ENCODE data around the gene PPP3R2. TPM values are rescaled to one million over a fixed set of nuclear protein-coding genes. Genes with fewer than 3 reads are reported as not detected.
"Not testable (repeated sequence)": the region's sequence is repeated elsewhere in the genome, so short reads cannot be mapped to it uniquely, and the experiment has no call there.

The PPP3R2 gene
- total and polyA plus RNA-seq, 5 experiments from 2014 or later, result not detected

DNA sequence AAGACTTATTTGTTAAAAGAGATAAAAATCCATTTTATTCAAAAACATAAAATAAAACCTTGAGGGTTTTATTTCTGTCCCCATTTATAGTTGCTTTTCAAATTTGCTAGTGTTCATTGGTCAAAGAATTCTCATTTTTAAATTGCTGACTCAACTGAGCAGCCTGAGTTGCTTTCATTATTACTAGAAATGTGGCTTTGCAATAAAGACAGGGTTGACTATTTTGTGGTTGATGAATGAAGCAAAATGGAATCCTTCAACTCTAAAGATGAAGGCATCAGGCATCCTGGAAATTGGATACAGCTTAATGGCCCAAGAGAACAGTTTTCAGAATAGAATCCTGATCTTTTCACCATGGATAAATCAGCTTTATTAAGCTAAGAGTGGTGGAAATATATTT, 23.9 kb upstream of the PPP3R2 start:
- Mint-ChIP-seq H3K27me3 (peaks cover 0 to 2% (median 0%) of the 10 kb centered on the region in 5 donors), H3K27ac (no peak overlapping the region), H3K36me3 (no peaks in the 10 kb centered on the region), H3K4me1 (no peaks in the 10 kb centered on the region), H3K4me3 (no peak overlapping the region), H3K9me3 (peaks cover 0 to 8% (median 0%) of the 10 kb centered on the region in 9 donors)
- no peak for ATAC-seq
- POLR2A ChIA-PET, result no interaction called here
- DNase-seq, result no peak

DNA sequence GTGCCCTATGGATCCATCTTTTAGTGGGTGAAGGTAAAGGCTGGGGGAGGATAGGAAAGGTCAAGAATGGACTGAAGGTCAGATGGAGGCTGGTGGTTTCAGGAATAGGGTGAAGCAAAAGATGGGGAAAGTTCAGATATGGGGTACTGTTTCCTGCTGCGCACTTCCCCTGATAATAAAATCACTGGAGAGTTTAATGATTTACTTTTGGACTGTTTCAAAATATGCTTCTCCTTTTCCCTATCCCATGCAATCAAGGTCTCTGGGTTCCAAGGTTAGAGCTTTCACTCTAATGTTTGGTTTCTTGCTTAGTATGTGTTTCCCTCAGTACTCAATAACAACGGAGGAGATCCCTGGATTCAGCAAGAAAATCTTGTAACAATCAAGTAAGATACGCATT, 10.8 kb upstream of the PPP3R2 start:
- POLR2A ChIA-PET, result no interaction called here
- no peak overlapping the region for H3K27ac Mint-ChIP-seq
- DNase-seq (no peak), ATAC-seq (no peak)
- peaks cover 2 to 18% (median 5%) of the 10 kb centered on the region in 5 donors for H3K27me3 Mint-ChIP-seq
- H3K4me3 Mint-ChIP-seq, result no peak overlapping the region
- no peaks in the 10 kb centered on the region for H3K9me3 Mint-ChIP-seq
- peaks cover 0 to 9% (median 4%) of the 10 kb centered on the region in 4 donors for H3K4me1 Mint-ChIP-seq
- H3K36me3 Mint-ChIP-seq, result no peaks in the 10 kb centered on the region

DNA sequence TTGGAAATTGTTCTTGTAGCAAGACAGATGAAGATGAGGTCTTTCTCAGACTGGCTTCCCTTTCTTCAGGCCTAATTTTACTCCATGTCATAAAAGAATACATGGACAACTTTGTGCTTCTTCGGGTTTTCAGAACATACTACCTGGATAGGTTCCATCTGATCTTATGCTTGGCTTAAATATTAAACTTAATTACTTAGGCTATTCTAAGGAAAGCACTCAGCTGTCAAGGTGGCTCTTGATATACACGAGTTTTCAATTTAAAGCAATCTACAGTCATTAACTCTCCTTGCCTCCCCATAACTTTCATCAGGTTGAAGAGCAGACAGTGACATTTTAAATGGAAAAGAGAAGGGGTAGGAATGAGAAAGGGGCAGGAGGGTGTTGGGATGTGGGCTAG, 9.5 kb upstream of the PPP3R2 start:
- Mint-ChIP-seq H3K27ac (no peak overlapping the region), H3K4me3 (no peak overlapping the region), H3K36me3 (no peaks in the 10 kb centered on the region), H3K4me1 (peaks cover 0 to 9% (median 4%) of the 10 kb centered on the region in 4 donors), H3K9me3 (no peaks in the 10 kb centered on the region), H3K27me3 (peaks cover 4 to 18% (median 5%) of the 10 kb centered on the region in 5 donors)
- POLR2A ChIA-PET, result no interaction called here
- no peak for ATAC-seq
- no peak for DNase-seq

DNA sequence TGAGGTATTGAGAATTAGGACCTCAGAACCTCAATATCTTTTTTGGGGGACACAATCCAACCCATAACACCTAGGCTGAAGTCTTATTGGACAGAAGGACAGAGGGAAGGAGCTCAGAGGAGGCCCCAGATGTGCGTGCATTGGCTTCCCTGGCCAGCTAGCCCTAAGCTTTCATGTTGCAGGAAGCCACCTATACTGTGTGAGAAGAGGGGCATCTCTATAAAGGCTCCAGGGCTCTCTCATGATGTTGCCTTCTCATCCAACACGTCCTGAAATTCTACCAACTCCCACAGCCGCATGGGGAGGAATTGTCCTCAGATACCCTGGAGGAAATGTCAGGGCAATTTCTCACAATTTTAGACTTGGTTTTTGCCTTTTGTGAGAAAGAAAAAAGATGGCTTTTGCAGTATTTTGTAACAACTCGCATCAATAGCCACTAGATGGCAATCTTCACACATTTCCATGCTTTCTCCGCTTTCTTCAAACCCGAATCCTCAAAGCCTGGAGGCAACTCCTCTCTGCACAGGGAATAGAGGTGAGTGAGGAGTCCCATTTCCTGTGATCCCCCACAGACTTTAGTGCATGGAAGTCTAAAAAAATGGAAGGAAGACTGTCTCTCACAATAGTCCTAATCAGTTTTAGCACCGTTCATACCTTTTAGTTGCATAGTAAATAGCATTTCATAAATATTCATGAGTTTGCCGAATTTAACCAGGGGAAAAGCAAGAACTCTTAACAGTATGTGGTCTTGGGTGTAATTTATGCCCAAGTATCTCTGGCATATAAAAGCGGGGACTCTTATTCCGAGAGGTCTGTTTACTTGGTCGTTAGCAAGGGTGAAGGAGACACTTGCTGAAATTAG, 7.4 kb upstream of the PPP3R2 start:
- no peaks in the 10 kb centered on the region for H3K9me3 Mint-ChIP-seq
- ATAC-seq, result peak in 1 of 2 donors; percentile 43
- H3K27ac Mint-ChIP-seq, result peak overlapping the region in 3 of 10 donors; percentile 48 to 72 (median 68)
- peaks cover 2 to 11% (median 3%) of the 10 kb centered on the region in 5 donors for H3K27me3 Mint-ChIP-seq
- peak overlapping the region in 9 of 10 donors; percentile 44 to 81 (median 53) for H3K4me3 Mint-ChIP-seq
- POLR2A ChIA-PET, result no interaction called here
- DNase-seq, result peak in 4 of 10 donors; percentile 4 to 41 (median 35)
- no peaks in the 10 kb centered on the region for H3K36me3 Mint-ChIP-seq
- peaks cover 0 to 9% (median 4%) of the 10 kb centered on the region in 4 donors for H3K4me1 Mint-ChIP-seq

DNA sequence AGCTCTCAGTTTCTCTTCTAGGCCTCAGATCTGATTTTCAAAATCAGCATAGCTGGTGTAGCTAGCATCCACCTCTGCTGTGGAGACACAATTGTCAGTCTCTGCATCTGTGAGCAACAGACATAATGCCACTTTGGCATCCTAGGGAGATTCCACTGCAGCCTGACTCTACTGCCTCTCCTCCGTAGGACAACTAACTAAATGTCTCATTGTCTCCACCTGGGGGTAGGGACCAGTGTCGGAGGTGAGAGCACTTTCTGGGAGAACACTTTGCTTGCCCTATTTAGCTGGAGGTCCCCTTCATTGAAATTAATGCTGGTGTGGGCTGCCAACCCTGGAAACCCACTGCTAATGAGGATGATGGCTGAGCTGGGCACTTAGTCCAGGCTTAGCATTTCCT, 1.4 kb downstream of the PPP3R2 start:
- DNase-seq (no peak), ATAC-seq (no peak)
- Mint-ChIP-seq H3K4me3 (no peak overlapping the region), H3K9me3 (no peaks in the 10 kb centered on the region), H3K27ac (no peak overlapping the region), H3K36me3 (no peaks in the 10 kb centered on the region), H3K27me3 (peaks cover 0 to 4% (median 0%) of the 10 kb centered on the region in 5 donors), H3K4me1 (peaks cover 0 to 6% (median 3%) of the 10 kb centered on the region in 4 donors)
- POLR2A ChIA-PET, result no interaction called here

DNA sequence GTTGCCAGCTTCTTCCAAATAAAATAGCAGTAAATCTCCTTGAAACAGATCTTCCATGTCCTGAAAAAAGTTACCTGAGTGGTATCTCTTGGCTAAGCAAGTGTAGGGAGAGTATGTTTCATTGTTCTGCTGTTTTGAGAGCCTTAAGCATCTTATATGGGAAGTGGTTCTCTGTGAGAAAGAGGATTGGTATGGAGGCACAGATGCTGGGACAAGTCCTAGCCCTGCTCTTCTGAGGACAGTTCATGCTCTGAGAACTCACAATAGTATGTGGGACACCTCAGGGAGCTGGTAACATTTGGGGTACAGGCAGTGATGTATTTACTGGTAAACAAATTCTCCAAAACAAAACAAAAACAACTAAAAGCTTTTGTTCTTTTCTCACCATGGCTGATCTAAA, 2.0 kb downstream of the PPP3R2 start:
- POLR2A ChIA-PET, result no interaction called here
- Mint-ChIP-seq H3K27me3 (peaks cover 0 to 4% (median 0%) of the 10 kb centered on the region in 5 donors), H3K4me3 (no peak overlapping the region), H3K4me1 (peaks cover 0 to 6% (median 3%) of the 10 kb centered on the region in 4 donors), H3K27ac (no peak overlapping the region), H3K36me3 (no peaks in the 10 kb centered on the region), H3K9me3 (no peaks in the 10 kb centered on the region)
- DNase-seq, result no peak
- ATAC-seq, result no peak

DNA sequence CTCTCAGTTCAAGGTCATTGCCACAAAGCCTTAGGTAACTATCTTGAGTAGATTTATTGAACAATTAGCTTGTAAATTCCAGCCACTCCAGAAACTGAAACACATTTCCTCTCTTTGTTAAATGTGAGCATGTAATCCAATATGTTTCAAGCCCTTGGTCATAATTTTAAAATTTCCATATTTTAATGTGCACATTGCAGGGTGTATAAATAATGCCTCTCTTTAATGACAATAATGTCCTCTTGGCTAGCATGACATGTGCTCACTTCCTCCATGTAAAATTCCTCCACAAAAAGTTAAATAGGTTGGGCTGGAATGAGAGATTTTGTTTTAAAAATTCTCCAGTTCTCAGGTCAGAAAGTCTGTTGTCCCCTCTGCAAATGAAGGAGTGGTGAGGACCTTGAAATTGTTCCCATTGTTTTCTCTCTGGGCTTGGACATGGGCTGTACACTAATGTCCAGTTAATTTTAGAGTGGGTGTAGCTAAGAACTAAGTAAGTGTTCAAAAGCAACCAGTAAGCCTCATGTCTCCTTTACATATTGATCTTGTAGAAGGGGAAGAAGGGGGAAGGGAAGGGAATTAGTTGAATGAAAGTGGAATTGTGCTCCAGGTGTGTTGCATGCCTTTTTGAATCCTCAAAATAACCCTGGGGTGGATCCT, 2.9 kb downstream of the PPP3R2 start:
- Mint-ChIP-seq H3K9me3 (no peaks in the 10 kb centered on the region), H3K27me3 (peaks cover 0 to 4% (median 0%) of the 10 kb centered on the region in 5 donors), H3K36me3 (no peaks in the 10 kb centered on the region), H3K4me3 (no peak overlapping the region), H3K27ac (no peak overlapping the region), H3K4me1 (peaks cover 0 to 6% (median 3%) of the 10 kb centered on the region in 4 donors)
- DNase-seq (no peak), ATAC-seq (no peak)
- POLR2A ChIA-PET, result no interaction called here

DNA sequence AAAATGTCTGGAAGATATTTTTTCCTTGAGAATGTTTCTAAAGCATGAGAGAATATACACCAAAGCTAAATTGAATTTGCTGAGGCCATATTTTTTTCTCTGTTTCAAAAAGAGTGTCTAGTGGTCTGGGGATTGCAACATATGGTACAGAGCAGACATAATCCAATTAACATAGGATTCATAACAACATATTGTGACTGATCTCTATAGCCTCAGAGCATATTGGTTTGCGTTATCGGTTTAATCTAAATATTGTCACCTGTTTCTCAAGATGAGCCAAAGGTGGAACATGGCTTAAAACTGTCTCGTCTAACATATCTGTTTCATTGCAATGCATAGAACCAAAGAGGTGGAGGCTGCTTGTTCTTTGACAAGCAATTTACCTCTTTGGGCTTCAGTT, 3.9 kb downstream of the PPP3R2 start:
- no peak for DNase-seq
- POLR2A ChIA-PET, result no interaction called here

DNA sequence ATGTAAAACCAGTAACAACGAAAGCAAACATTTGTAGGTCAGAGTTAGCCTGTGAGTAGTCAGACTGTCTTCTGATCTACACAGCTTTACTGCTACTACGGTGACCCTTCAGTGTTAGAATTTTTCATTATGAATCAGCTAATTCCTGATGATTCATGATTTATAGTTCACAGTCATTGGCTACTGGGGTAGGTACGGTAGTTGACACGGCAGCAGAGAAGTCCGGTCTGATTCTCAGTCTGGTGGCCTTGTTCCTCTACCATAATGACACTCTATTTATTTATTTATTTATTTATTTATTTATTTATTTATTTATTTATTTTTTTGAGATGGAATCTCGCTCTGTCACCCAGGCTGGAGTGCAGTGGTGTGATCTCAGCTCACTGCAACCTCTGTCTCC, 4.7 kb downstream of the PPP3R2 start:
- H3K27me3 Mint-ChIP-seq, H3K4me3 Mint-ChIP-seq, ATAC-seq, H3K36me3 Mint-ChIP-seq, POLR2A ChIA-PET, H3K9me3 Mint-ChIP-seq, DNase-seq, H3K4me1 Mint-ChIP-seq, H3K27ac Mint-ChIP-seq: not testable (repeated sequence)

More for the DNA sequence above, 3.9 kb downstream of the PPP3R2 start:
- Mint-ChIP-seq H3K27ac (peak overlapping the region in 1 of 10 donors; percentile 60), H3K27me3 (peaks cover 0 to 4% (median 0%) of the 10 kb centered on the region in 5 donors), H3K36me3 (no peaks in the 10 kb centered on the region), H3K9me3 (no peaks in the 10 kb centered on the region), H3K4me3 (no peak overlapping the region), H3K4me1 (peaks cover 0 to 6% (median 4%) of the 10 kb centered on the region in 4 donors)
- no peak for ATAC-seq

DNA sequence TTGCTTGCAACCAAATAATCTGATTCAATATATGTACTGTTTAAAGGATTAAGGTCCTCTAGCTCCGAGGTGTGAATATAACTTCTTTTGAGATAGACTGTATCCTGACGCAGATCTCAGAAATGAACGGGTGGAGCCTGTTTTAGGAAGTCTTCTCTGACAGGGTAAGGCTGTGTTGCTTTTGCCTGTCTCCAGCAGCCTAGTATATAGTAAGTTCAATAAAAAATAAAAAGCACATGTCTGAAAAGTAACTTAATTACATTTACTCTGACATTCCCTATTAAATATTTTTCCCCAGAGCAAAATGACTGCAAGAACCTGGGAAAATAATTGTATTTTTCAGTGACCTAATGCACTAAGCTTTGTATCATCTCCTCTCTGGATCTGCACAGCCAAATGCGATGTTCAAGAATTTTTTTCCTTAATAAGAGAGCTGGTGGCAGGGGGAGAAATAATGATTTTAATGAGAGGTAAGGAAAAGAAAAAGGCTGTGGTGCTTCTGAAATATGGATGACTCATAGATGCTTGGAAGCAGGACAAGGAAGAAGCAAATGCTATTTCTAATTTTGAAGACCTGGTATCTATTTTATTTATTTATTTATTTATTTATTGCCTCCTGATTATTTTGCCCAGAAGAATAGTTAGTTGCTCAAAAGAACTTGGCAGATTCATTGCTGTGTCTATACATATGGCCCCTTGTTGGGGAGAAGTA, 7.3 kb downstream of the PPP3R2 start:
- H3K27ac Mint-ChIP-seq, result no peak overlapping the region
- peaks cover 0 to 2% (median 0%) of the 10 kb centered on the region in 9 donors for H3K9me3 Mint-ChIP-seq
- POLR2A ChIA-PET, result interaction anchor here (0.5 kb wide), 1 partner anchor 17 kb away, joined by 3 read pairs; no protein-coding TSS in a partner anchor
- DNase-seq (no peak), ATAC-seq (no peak)
- no peak overlapping the region for H3K4me3 Mint-ChIP-seq
- no peaks in the 10 kb centered on the region for H3K36me3 Mint-ChIP-seq
- H3K27me3 Mint-ChIP-seq, result peaks cover 0 to 4% (median 0%) of the 10 kb centered on the region in 5 donors
- peaks cover 0 to 1% (median 0%) of the 10 kb centered on the region in 4 donors for H3K4me1 Mint-ChIP-seq

DNA sequence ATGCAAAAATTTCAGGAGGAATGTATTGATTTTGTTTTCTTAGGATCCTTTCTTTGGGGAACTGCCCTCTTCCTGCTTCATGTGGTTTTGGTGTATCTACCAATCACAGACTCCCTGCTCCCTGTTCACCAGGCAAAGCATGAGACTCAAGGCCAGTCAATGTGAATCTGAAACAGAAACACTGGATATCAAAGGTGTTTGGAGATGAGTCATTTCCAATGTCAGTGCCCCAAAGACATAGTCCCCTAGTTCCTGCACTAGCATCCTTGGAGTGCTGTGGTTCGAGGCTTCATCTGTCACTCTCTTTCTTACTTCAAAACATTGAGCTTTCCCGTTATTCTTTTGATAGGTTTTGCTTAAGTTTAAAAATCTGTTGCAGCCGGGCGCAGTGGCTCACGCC, 8.1 kb downstream of the PPP3R2 start:
- H3K4me1 Mint-ChIP-seq, result peaks cover 0 to 1% (median 0%) of the 10 kb centered on the region in 4 donors
- no peaks in the 10 kb centered on the region for H3K36me3 Mint-ChIP-seq
- peaks cover 0 to 2% (median 0%) of the 10 kb centered on the region in 9 donors for H3K9me3 Mint-ChIP-seq
- DNase-seq, result no peak
- POLR2A ChIA-PET, result interaction anchor here (0.5 kb wide), 1 partner anchor 16 kb away, joined by 3 read pairs; no protein-coding TSS in a partner anchor
- H3K27me3 Mint-ChIP-seq, result no peaks in the 10 kb centered on the region
- H3K4me3 Mint-ChIP-seq, result no peak overlapping the region
- no peak overlapping the region for H3K27ac Mint-ChIP-seq
- ATAC-seq, result no peak

DNA sequence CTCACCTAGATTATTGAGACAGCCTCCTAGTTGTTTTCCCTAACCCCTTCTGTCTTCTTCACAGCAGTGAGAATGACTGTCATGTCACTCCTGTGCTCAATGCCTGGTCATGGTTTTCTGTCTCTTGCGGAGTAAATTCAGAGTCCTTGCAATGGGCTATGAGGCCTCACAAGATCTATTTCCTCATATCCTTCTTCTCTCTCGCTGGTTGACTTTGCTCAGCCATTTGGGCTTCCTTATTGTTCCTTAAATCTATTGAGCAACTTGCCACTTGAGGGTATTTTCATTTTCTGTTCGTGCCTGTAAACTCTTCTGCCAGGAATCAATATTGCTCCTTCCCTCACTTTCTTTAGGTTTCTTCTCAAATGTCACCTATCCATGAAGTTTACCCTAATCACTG, 9.0 kb downstream of the PPP3R2 start:
- Mint-ChIP-seq H3K27me3 (no peaks in the 10 kb centered on the region), H3K27ac (peak overlapping the region in 3 of 10 donors; percentile 6 to 63 (median 17)), H3K4me1 (peaks cover 0 to 1% (median 0%) of the 10 kb centered on the region in 4 donors), H3K9me3 (peaks cover 0 to 2% (median 0%) of the 10 kb centered on the region in 9 donors), H3K4me3 (peak overlapping the region in 1 of 10 donors; percentile 5), H3K36me3 (no peaks in the 10 kb centered on the region)
- DNase-seq (no peak), ATAC-seq (no peak)
- POLR2A ChIA-PET, result no interaction called here

Data from naive thymus-derived CD8-positive, alpha-beta T cell (primary cell).